Transverse colon (tissue), 4 donors: ENCODE measurements around the gene MARS1.

Experiments
- EP300 ChIP-seq: sonication (generic); formaldehyde crosslinking; IDR thresholded peaks from one replicate; pipeline ENCODE4 v1.6.1; 2017; ENCODE audit warnings: antibody characterized with exemption, low read depth
- POLR2A ChIP-seq: fragments of 450-650 bp; IDR thresholded peaks from one replicate; pipeline ENCODE4 v1.6.1; 2016; ENCODE audit warnings: antibody characterized with exemption, mild to moderate bottlenecking, moderate library complexity
- POLR2AphosphoS5 ChIP-seq, 3 donors: sonication (generic); formaldehyde crosslinking; IDR thresholded peaks; one replicate each; pipeline ENCODE4 v1.6.1; 2016; ENCODE audit warnings: antibody characterized with exemption in 3 of 3
- TF ChIP-seq, protein P1 (sequence below), 5 experiments: fragments of 200-600 bp in 3 of 5; fragments of 450-650 bp in 2 of 5; sonication (generic) in 3 of 5; IDR thresholded peaks; 1 replicate in 2 of 5; 2 replicates in 3 of 5; pipeline ENCODE4 v1.5.1; 2016 to 2017; ENCODE audit warnings: antibody characterized with exemption in 5 of 5, inconsistent platforms in 3 of 5, mild to moderate bottlenecking in 2 of 5, moderate library complexity in 1 of 5

DNA sequence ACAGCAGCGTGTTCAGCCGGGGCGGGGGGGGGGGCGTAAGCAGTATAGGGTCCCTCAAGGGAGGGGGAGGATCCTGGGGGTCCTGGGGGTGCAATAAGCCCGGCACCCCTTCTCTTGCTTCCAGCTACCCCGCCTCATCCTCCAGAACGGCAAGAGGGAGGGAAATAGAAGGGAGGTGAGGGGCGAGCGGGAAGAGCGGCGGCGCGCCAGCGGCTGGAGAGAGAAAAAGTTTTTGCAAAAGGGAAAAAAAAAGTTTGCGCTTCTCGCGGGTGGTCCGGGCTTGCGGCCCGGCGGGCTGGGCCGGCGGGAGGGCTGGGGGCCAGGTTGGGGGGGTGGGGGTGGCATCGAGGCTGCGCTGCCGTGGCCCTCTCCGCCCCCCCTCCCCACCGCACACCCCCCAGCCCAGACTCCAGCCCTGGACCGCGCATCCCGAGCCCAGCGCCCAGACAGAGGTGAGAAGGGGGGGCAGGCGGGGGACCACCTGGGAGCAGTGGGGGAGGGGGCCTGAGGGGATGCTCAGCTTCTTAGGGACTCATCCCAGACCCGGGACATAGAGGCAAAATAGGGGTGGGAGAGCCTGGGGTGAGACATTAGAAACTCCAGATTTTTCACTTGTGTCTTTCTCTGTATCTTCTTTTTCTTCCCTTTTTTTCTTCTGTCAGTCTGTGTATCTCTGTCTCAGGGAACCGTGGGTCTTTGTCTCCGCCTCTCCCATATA is 28.0 kb upstream of the MARS1 start, which contains the start of gene GLI1:
- TF ChIP-seq POLR2A: no peak
- TF ChIP-seq, protein P1, sequence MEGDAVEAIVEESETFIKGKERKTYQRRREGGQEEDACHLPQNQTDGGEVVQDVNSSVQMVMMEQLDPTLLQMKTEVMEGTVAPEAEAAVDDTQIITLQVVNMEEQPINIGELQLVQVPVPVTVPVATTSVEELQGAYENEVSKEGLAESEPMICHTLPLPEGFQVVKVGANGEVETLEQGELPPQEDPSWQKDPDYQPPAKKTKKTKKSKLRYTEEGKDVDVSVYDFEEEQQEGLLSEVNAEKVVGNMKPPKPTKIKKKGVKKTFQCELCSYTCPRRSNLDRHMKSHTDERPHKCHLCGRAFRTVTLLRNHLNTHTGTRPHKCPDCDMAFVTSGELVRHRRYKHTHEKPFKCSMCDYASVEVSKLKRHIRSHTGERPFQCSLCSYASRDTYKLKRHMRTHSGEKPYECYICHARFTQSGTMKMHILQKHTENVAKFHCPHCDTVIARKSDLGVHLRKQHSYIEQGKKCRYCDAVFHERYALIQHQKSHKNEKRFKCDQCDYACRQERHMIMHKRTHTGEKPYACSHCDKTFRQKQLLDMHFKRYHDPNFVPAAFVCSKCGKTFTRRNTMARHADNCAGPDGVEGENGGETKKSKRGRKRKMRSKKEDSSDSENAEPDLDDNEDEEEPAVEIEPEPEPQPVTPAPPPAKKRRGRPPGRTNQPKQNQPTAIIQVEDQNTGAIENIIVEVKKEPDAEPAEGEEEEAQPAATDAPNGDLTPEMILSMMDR (IDR thresholded peaks at IDR 0.05): no peak
- no peak for TF ChIP-seq POLR2AphosphoS5 (IDR thresholded peaks at IDR 0.05)
- no peak for TF ChIP-seq EP300
